Measurements from ENCODE around the gene ADCY2.

Gene ADCY2

DNA sequence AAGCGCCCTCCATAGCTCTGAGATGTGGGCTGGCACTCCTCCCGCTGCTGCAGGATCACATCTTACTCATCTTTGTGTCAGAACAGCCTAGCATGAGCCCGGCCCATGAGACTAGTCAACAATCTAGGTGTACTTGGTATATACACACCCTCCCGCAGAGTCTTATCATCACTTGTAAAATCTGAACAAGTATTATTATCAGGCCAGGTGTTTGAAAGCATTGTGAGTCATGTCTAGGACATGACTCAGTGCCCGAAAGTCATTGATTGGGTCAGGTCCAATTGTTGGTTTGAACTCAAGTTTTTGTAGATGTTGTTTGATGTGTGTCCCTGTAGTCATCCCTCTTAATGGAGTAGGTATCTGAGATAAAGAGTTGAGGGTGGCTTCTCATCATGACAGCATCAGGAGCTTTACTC lies 346.3 kb downstream of the ADCY2 start:
- no peak for DNase-seq (ENCODE audit: low read depth in 2 of 2)

DNA sequence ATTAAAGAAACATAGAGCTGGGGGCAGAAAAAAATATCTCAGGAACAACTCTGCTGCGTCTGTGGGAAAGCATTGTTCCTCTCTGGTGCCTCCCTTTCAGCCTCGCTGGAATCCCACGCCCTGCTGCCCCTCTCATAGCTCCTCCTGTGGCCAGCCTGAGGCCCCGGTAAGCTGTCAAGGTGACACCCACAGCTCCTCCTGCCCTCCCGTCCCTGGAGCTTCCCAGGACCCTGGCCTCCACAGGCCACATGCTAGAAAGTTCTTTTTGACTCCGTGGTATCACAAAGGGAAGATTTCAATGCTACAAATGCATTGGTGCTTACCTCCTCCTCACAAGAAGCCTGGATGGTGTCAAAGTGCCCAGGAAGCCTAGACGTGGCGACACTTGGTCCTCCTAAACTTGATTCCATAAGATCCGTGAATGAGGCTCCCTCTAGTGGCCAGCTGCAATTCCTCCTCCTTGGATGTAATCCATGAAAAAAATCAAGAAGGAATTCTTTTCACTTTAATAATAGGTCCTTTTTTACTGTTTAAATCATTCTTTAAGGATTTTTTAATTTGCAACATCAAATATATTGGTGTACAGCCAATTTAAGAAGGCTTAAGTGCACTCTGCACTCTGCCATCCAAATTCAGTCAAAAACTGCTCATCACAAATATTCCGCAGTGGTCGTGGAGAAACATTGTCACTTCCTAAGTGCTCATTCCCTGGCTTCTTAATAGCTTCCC lies 350.1 kb downstream of the ADCY2 start:
- peak; percentile 25 to 37 for DNase-seq (ENCODE audit: low read depth in 2 of 2)

DNA sequence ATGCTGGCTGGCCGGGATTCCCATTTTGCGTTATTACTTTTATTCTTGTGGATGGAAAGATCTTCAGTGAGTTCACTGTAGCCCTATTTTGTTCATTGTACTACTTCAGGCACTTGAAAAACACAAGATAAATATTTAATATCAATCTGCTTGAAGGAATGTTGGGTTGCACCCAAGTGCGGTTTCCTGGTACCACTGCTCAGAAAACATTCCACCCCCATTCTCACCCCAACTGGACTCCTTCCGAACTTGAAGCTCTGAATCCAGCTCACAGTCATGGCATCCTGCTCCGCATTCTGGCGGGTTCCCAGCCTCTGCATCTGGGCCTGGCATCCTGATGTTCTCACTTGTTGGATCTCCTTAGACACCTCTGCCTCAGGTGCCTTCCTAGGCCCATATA lies 351.8 kb downstream of the ADCY2 start:
- DNase-seq (ENCODE audit: low read depth in 2 of 2): no peak

DNA sequence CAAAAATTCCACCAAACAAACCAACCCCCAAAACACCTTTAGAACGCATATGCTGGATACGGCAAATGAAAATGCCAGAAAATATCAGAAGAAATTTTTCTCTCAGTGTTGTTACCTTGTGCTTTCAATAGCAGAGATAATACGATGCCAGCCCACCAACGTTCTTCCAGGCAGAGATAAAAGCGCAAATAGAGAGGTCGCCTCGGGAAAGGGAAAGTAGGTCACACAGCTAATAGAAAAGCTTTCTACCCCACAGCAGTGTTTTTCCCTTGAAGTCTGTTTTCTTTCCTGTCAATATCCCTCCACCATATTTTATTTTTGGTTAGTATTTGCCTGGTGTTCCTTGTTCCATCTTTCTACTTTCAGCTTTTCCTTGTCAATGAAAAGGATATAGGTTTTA lies 353.7 kb downstream of the ADCY2 start:
- DNase-seq (ENCODE audit: low read depth in 2 of 2): no peak

DNA sequence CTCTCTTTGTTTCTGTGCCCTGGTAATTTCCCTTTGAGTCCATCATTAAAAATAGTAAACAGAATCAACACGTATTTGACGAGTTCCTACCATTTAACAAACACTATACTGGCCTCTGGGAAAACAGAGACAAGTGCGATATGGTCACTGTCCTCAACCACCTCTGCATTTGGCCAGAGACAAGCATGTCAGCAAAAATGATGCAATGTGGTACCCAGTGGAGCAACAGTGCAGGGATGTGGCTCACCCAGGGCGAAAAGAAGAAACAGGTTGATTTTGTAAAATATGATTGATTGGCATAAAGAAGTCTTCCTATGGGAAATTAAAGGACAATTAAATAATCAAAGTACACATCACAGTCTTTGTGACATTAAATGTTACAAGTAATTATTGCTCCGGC lies 355.9 kb downstream of the ADCY2 start:
- DNase-seq (ENCODE audit: low read depth in 2 of 2): no peak

DNA sequence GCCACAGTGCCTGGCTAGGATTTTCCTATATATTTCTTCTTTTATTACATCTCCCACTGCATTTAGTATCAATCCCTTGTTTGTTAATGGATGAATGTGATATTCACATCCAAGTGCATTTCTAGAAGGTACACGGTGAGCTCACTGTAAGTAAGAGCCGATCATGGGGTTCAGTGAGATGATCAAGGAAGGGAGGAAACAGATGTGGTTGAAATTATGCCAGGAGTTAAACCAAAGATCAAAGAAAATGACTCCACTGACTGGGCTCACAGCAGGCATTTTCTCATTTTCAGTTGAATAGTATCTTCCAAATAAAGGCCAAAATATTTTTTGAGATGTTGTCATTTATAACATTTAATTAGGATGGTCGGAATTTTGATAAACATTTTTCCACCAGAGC lies 357.2 kb downstream of the ADCY2 start:
- DNase-seq (ENCODE audit: low read depth in 2 of 2): no peak

DNA sequence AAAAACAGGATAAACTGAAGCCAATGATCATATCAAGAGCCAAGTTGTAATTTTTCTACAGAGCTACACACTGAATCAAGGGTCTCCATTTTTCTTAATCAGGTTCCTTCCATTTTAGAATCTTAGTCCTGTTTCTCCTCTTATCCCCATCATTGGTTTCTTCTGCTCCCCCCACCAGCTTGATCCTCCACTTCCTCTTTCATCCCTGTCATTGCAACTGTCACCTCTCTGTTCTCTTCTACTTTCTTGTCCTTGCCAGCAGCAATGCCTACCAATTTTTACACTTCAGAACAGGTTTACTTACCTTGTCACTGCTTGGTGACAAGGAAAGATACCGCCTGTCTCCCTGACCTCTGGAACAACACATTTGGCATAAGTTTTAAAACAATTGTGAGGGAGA lies 357.7 kb downstream of the ADCY2 start:
- no peak for DNase-seq (ENCODE audit: low read depth in 2 of 2)

DNA sequence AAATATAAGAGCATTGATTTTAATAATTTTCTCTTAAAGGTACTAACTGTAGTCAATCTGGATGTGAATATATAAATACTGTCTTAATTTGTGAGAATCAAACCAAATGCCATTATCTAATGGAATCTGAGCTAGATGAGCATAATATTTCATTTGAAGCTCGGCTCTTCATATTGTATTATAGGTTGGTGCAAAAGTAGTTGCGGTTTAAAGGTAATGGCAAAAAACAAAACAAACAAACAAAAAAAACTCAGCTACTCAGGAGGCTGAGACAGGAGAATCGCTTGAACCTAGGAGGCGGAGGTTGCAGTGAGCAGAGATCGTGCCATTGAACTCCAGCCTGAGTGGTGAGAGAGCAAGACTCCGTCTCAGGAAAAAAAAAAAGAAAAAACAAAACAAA lies 358.6 kb downstream of the ADCY2 start:
- no peak for DNase-seq (ENCODE audit: low read depth in 2 of 2)

DNA sequence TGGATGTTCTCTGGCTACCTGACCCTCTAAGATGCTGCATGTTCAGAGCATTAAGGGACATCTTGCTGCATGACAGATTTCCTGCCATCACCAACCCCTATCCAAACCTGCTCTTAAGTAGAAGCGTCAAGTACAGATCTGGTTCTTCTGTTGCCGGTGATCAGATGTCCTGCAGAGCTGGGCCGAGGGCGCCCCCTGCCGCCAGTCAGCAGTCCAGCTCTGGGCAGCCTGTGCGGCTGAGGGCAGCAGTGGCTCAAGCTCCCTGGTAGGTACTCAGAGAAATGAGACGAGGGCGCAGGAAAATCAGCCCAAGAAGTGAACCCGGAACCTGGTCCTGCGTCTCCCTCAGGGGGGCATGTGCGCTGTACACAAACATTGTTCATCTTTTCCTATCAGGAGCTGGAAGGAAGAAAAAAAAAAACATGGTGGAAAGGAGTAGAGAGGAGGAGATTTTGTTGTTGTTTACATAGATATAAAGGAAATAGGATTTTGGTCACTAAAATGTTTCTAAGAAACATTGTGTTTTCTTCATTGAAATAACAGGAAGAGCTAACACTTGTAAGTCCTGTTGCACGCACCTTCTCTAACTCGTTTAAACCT lies 359.2 kb downstream of the ADCY2 start:
- DNase-seq (ENCODE audit: low read depth in 2 of 2): peak; percentile 30 to 32

DNA sequence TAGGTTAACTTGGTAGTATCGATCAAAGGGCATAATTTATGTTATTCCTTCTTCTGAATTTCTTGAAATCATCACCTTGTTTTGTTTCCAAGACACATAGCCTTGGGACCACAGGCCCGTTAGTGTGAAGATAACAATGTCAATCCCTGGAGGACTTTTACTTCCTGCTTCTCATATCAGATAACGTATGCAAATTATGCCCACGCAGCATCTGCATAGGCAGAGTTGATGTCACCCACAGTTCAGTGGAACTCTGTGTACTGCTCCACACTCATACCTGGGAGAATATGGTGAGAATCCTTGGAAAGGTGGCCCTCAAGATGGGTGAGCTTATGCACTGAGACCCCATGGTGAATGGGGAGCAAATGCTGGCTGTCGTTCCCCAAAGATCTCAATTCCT lies 360.0 kb downstream of the ADCY2 start:
- no peak for DNase-seq (ENCODE audit: low read depth in 2 of 2)

DNA sequence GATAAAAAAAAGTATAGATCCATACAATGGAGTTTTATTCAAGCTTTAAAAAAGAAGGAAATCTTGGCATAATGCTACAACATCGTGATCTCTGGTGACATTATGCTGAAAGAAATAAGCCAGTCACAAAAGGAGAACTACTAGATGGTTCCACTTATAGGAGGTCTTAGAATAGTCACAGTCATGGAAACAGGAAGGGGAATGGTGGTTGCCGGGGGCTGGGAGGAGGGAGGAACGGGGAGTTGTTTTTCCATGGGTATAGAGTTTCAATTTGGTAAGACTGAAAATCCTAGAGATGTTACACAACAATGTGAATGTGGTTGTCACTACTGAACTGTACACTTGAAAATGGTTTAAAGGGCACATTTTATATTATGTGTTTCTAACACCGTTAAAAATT lies 360.5 kb downstream of the ADCY2 start:
- no peak for DNase-seq (ENCODE audit: low read depth in 2 of 2)

DNA sequence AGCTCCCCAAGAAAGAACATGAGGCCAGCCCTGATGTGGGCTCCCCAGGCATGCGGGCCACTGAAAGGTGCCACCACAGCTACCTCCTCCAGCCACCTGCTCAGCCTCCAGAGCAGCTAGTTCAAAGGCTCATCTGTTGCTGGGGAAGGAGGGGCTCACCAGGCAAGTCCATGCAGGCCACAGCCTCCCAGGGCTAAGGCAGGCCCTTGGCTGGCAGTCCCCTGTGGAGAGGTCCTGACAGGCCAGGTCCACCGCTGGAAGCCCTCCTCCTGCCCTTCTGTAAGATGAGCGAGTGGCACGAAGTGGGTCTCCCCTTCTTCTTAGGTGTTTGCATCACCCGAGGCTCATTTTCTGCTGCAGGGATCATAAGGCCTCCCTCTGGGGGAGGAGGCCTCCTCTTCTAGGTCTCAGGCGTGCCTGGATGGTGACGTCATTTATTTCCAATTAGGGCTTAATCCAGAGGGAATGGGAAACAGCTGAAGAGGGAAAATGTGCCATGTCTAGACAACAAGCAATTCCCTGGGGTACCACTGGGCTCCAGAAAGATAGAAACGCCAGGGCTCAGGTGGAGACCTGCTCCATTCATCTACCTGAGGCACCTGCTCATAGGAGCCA lies 363.4 kb downstream of the ADCY2 start:
- DNase-seq (ENCODE audit: low read depth in 2 of 2): no peak

DNA sequence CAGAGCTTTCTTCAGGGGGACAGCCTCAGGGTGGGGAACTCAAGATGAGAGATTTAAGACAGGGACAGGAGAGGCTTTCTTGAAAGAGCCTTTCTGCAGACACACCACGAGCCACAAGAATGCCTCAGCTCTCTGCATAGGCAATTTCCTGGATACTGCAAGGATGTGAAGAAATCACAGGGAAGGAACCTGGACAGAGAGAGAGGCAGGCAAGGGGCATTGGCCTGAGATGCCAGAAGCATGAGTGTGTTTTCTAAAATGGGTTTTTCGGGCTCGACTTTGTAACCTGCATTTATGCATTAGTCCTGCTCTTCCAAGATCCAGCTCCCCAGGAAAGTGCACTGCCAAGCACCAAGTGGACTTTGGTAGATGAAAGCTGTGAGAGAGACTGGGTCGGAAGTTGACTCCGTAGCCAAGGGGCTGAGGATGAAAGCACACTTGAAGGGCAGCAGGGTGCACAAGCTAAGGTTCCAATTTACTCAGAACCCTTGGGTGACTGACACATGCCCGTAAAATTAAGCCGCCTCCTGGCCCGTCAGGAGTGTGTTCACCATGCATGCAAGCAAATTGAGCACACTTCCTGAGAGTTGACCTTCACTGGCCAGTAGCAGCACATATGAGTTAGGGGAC lies 364.1 kb downstream of the ADCY2 start:
- DNase-seq (ENCODE audit: low read depth in 2 of 2): no peak

DNA sequence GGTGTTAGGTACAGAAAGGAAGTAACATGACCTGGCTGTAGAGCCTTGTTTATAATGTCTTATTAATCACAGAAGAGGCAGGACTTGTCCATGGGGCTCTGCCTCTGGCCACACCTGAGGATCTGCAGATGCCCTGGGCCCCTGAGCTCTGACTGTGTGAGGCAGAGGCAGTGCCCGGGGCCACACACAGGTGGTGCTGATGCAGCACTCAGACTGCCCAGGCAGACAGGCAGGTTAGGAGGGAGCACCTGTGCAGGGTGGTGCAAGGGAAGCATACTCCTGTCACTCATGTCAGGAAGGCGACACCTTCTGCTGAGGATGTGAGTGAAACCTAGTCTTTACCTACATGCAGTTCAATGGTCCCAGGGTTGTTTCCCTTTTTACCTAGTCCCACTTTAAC lies 366.3 kb downstream of the ADCY2 start:
- DNase-seq (ENCODE audit: low read depth in 2 of 2): no peak

DNA sequence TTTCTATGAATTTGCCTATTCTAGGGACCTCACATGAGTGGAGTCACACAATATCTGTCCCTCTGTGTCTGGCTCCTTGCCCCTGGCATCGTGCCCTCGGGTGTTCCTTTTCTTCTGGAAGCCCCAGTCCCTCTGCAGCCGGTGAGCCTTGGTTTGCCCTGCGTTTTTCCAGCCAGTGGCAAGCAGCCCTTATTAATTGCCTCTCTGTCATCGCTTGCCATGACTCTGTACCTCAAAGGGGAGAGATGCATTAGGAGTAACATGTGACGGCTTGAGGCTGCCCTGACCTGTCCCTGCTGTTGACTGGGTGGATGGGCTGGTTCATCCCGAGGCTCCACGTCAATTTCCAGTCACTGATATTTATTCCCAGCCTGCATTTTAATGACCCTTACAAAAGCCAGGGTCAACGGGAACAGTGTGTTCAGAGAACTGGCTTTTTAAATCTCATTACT lies 367.7 kb downstream of the ADCY2 start:
- no peak for DNase-seq (ENCODE audit: low read depth in 2 of 2)

DNA sequence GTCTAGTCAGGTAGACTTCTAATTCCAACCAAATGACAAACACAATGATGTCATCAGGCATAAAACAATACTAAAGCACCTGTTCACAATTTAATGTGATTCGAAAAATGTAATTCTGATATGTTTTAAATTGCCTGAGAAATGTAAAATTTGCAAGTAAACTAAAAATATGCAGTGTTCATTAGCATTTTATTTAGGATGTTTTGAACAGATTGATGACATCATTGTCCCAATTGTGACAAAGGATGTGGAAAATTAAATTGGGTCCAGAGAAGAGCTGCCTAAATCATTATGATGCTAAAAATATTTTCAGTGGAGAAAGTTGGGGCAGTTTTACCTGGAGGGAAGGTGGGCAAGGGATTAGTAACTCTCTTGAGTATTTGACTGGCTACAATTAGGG lies 368.5 kb downstream of the ADCY2 start:
- DNase-seq (ENCODE audit: low read depth in 2 of 2): no peak

DNA sequence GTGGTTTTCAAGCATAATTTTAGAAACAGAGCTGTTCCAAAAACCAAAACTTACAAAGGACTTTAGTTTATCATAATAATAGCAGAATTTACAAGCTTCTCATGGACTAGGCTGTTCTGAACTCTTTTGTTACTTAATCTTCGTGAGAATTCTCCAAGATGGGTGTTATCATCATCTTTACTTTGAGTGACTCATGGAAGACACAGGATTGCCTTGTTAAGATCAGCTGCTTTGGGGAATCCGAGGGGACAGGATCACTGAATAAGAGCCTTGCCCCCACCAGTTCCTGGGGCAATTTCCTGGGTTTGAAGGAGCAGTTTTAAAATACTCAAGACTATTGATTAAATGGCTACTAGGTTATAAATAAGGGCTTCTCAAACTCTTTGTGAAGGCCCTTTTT lies 374.5 kb downstream of the ADCY2 start:
- no peak for DNase-seq (ENCODE audit: low read depth in 2 of 2)

DNA sequence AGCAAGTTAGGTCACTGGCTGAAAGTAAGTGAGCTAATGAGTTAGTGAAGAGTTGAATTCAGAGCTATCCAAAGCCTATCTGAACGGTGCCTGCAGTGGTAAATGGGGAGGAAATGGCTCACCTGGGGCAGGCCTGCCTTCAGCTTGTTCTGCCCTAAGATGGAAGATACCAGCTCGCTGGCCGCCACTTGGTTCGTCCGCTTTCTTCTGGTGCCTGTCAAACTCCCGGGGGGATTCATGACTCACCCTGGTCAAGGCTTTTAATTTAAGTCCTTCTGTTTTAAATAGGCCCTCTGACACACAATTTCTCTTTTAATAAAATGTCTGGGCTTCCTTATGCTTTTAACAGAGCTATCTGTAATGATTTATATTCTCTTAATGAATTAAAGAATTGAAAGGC lies 376.2 kb downstream of the ADCY2 start:
- DNase-seq (ENCODE audit: low read depth in 2 of 2): no peak

DNA sequence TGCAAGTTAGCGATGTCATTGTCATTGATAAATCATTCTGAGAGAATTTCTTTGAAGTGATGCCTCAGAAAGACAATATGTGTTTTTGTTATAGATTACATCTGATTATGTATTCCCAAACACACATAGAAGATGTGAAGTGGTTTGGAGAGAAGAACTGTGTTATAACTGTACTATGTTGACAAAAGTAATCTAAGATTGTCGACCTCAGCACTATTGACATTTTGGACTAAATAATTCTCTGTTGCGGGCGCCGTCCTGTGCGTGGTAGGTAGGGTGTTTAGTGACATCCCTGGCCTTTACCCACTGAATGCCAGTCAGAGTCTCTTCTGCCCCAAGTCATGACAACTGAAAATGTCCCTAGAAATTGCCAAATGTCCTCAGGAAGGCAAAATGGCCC lies 377.2 kb downstream of the ADCY2 start:
- DNase-seq (ENCODE audit: low read depth in 2 of 2): no peak

DNA sequence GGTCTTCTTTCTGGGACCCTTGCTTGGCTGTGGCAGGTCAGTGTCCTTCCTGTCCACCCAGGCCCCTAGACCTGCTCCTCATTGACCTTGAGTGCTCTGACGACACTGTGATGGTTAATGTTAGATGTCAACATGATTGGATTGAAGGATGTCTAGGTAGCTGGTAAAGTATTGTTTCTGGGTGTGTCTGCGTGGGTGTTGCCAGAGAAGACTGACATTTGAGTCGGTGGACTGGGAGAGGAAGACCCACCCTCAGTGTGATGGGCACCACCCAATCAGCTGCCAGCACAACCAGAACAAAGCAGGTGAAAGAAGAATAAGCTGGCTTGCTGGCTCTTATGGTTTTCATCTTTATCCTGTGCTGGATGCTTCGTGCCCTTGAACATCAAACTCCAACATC lies 380.5 kb downstream of the ADCY2 start:
- DNase-seq (ENCODE audit: low read depth in 2 of 2): no peak

DNA sequence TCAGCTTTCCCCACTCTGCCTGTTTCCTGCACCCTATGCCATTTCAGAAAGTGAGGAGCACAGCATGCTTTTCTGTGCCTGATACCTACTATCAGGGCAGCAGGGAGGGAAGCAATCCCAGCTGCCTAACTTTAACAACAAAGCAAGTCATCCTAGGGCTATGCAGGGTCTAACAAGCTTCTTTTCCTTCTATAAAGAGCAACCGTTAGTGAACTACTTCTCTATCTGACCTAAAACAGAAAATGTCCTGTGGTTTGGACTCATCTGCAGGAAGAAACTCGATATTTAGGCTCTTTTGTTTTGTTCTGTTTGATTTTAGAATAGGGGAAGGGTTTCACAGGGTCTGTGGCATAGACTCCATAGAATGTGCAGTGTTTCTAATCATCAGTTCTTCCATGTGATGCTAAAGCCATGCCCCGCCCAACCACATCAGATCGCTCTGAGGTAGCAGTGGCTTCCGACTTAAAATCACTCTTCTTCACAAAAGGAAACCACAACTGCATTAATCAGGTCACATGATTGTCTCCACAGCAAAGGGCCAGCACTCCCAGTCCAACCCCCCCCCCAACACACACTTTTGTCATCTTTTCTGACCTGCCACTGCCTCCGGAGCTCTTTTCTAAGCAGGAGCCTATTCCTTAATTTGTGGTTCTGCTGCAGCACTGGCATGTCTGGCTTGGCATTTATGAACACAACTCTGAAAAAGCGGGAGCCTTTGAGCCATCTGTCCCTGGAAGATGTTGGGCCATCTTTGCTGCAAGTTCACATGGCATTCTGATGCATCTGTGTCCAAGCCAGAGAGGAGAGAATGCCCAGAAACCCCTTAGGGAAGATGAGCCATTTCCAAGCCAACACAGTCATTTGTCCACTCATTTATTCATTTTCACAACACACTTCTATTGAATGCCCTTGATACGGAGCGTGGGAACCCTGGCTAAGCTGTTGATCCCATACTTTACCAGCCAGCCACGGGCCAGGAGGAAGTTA lies 383.4 kb downstream of the ADCY2 start:
- DNase-seq (ENCODE audit: low read depth in 2 of 2): no peak

DNA sequence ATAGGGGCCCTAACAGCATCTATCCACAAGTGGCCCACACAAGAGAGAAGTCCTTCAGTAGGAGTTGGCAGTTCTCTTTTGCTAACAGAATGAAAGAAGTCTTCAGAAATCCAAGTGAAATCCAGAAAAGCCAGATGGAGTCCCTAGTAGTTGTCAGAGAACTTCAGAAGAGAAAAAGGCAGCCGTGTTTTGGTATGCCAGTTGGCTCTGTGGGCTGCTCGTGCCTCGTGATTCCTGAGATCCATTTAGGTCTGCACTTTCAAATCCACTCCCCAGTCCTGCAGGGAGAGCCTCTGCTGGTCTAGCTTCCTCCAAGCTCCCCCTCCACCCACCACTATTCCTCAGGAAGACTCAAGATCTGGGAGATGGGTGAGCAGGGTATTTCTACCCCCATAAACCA lies 386.0 kb downstream of the ADCY2 start:
- DNase-seq (ENCODE audit: low read depth in 2 of 2): no peak
